ENCODE measurements around the gene TRIML1. TPM values are rescaled to one million over a fixed set of nuclear protein-coding genes. Genes with fewer than 3 reads are reported as not detected.

Gene TRIML1
- total and polyA plus RNA-seq, 2 of the 8 experiments (the other 6 are each of a cell fraction or from before 2014, with no cell fraction given): not detected

DNA sequence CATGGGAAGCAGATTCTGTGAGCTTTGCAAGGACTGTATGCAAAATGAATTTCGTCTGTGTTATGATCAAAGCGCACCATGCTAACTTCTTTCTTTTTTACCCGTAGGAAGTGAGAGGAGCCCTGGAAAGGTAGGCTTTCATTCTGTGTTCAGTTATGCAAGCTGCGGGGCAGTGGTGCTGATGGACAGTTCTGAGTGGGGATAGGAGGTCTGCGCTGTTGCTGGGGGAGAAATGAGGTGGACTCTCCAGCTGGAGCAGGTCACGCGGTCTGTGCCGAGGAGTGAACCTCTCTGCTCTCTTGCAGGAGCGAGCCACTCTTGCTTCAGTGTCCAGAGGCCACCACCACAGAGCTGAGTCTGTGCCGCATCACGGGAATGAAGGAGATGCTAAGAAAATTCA is 4.5 kb downstream of the TRIML1 start:
- H3K56ac ChIP-seq (replicated peaks; ENCODE audit: insufficient read length, low read depth, low read length): no peak overlapping the region
- no peak overlapping the region for H3K14ac ChIP-seq (ENCODE audit: insufficient read length)
- H3K27ac ChIP-seq (ENCODE audit: low read depth, low read length): no peak overlapping the region
- no peak overlapping the region for H4K8ac ChIP-seq (ENCODE audit: extremely low read depth, insufficient read depth, low read length)
- no peak overlapping the region for H3K4me2 ChIP-seq (ENCODE audit: insufficient read depth in 1 of 2, low read depth in 2 of 2, low read length in 2 of 2)
- 93% methylated on average over 11 of the region's 11 CpGs; no CpG with 5 or more reads in 1 of the 2 experiments for WGBS, 2 experiments (ENCODE audit: extremely low coverage in 1 of 2, insufficient coverage in 1 of 2, insufficient read length in 1 of 2, insufficient replicate concordance in 2 of 2, low coverage in 1 of 2, low lambda C conversion rate in 2 of 2, missing lambda C conversion rate in 1 of 2)
- H3K4me1 ChIP-seq (replicated peaks in 1 of 4; ENCODE audit: control insufficient read depth in 3 of 4, insufficient read depth in 4 of 4, low read length in 3 of 4): no peaks in the 10 kb centered on the region
- H3K9me3 ChIP-seq (ENCODE audit: insufficient read depth in 2 of 2, low read depth in 1 of 2, low read length in 1 of 2): no peaks in the 10 kb centered on the region
- peak overlapping the region; percentile 40; the same call in 1 of the 2 replicates for H2BK15ac ChIP-seq (ENCODE audit: low read length)
- H3K4ac ChIP-seq (replicated peaks; ENCODE audit: insufficient read length, low read depth, low read length): no peak overlapping the region
- H3K4me3 ChIP-seq (ENCODE audit: extremely low read depth in 1 of 4, insufficient read depth in 2 of 4, low read depth in 3 of 4, low read length in 4 of 4): no peak overlapping the region
- CTCF ChIA-PET (ENCODE audit: partially characterized antibody): interaction anchor here (0.9 to 1.8 kb wide), 4 partner anchors 12 to 125 kb away, joined by 3 to 5 read pairs (median 4); no protein-coding TSS in a partner anchor
- no peak overlapping the region for H2BK20ac ChIP-seq (ENCODE audit: low read length)
- H3K23me2 ChIP-seq (ENCODE audit: low read depth, low read length): peaks cover 2% of the 10 kb centered on the region; the same call in 1 of the 2 replicates
- no peak overlapping the region for H4K91ac ChIP-seq (replicated peaks; ENCODE audit: insufficient read length, low read length)
- H2AK5ac ChIP-seq (ENCODE audit: low read depth, low read length): no peak overlapping the region
- H2BK12ac ChIP-seq (ENCODE audit: low read depth, low read length): no peak overlapping the region
- no peak overlapping the region for H4K5ac ChIP-seq (ENCODE audit: insufficient read length, low read depth, low read length)
- H3K23ac ChIP-seq (ENCODE audit: insufficient read length): no peak overlapping the region
- no peaks in the 10 kb centered on the region for H4K20me1 ChIP-seq (replicated peaks in 1 of 2; ENCODE audit: control insufficient read depth in 1 of 2, insufficient read depth in 2 of 2, low read length in 2 of 2)
- H3K79me2 ChIP-seq (ENCODE audit: control insufficient read depth in 1 of 2, insufficient read depth in 2 of 2, low read length in 2 of 2): no peaks in the 10 kb centered on the region
- no peak overlapping the region for H3K18ac ChIP-seq (ENCODE audit: extremely low read depth, low read length)
- no peak overlapping the region for H2AFZ ChIP-seq (ENCODE audit: low read length)
- no peak overlapping the region for H3K9ac ChIP-seq (replicated peaks in 1 of 4; ENCODE audit: extremely low read depth in 1 of 4, low read depth in 3 of 4, low read length in 3 of 4)
- POLR2A ChIA-PET (ENCODE audit: partially characterized antibody): no interaction called here
- FAIRE-seq (no peak), DNase-seq (ENCODE audit: low read depth in 1 of 2, low spot score in 2 of 2) (no peak)
- H3K36me3 ChIP-seq (ENCODE audit: control insufficient read depth in 2 of 4, insufficient read depth in 4 of 4, low read length in 3 of 4): no peaks in the 10 kb centered on the region
- no peak overlapping the region for H2BK120ac ChIP-seq (replicated peaks; ENCODE audit: low read depth, low read length)
- H3K27me3 ChIP-seq (replicated peaks in 1 of 4; ENCODE audit: control insufficient read depth in 3 of 4, extremely low read depth in 1 of 4, insufficient read depth in 3 of 4, low read length in 3 of 4): no peaks in the 10 kb centered on the region
- no peaks in the 10 kb centered on the region for H3K79me1 ChIP-seq (ENCODE audit: low read depth, low read length)
- peak overlapping the region; percentile 19; the same call in 1 of the 2 replicates for H2BK5ac ChIP-seq (ENCODE audit: low read depth, low read length)
- TF ChIP-seq TAF7 (optimal IDR thresholded peaks at IDR 0.05; ENCODE audit: borderline replicate concordance, low read depth, low read length) (no peak), CBX5 (IDR thresholded peaks at IDR 0.05; ENCODE audit: low read depth, low read length) (no peak), BCL11A (IDR thresholded peaks at IDR 0.05; ENCODE audit: low read depth in 2 of 2, low read length in 2 of 2) (no peak), POLR2AphosphoS5 (IDR thresholded peaks at IDR 0.05; ENCODE audit: low read depth, low read length) (no peak), POLR2A (IDR thresholded peaks at IDR 0.05; ENCODE audit: control extremely low read depth in 1 of 2, low read depth in 2 of 2, low read length in 2 of 2) (no peak), EGR1 (IDR thresholded peaks at IDR 0.05; ENCODE audit: borderline replicate concordance, low read depth, low read length) (no peak), CEBPB (IDR thresholded peaks at IDR 0.05; ENCODE audit: low read depth, low read length) (no peak), CTBP2 (IDR thresholded peaks at IDR 0.05; ENCODE audit: borderline replicate concordance, insufficient read depth, insufficient read length, low read length) (no peak), HDAC6 (IDR thresholded peaks at IDR 0.05; ENCODE audit: low read depth, low read length) (no peak), SIN3A (conservative IDR thresholded peaks at IDR 0.05 in 1 of 2, IDR thresholded peaks at IDR 0.05 in 1 of 2; ENCODE audit: low read depth in 1 of 2, low read length in 2 of 2) (no peak), BACH1 (IDR thresholded peaks at IDR 0.05; ENCODE audit: low read length) (no peak), CHD1 (IDR thresholded peaks at IDR 0.05; ENCODE audit: low read depth, low read length) (no peak), TBP (IDR thresholded peaks at IDR 0.05; ENCODE audit: low read depth, low read length) (no peak)
- TF ChIP-seq, protein P1, sequence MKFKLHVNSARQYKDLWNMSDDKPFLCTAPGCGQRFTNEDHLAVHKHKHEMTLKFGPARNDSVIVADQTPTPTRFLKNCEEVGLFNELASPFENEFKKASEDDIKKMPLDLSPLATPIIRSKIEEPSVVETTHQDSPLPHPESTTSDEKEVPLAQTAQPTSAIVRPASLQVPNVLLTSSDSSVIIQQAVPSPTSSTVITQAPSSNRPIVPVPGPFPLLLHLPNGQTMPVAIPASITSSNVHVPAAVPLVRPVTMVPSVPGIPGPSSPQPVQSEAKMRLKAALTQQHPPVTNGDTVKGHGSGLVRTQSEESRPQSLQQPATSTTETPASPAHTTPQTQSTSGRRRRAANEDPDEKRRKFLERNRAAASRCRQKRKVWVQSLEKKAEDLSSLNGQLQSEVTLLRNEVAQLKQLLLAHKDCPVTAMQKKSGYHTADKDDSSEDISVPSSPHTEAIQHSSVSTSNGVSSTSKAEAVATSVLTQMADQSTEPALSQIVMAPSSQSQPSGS (IDR thresholded peaks at IDR 0.05; ENCODE audit: low read length): no peak

Measured in H1 (cell line).